ENCODE data around the gene C1orf198. TPM values are rescaled to one million over a fixed set of nuclear protein-coding genes. Genes with fewer than 3 reads are reported as not detected.

C1orf198 gene
- total and polyA plus RNA-seq, 4 experiments from 2014 or later: 4.2 to 5.0 (median 4.6) TPM

- intact Hi-C loops (cut with micrococcal nuclease): no loop called here
- H3K4me1 ChIP-seq (ENCODE audit: insufficient read depth, low read length): no peaks in the 10 kb centered on the region
- no peaks in the 10 kb centered on the region for H3K36me3 ChIP-seq (ENCODE audit: insufficient read depth, low read length)
- no peak overlapping the region for H3K27ac ChIP-seq (ENCODE audit: low read depth, low read length)
- no peak overlapping the region for H3K4me3 ChIP-seq (ENCODE audit: low read length in 2 of 2)
- no peak for DNase-seq
- Mint-ChIP-seq H3K9me3 (no peaks in the 10 kb centered on the region), H3K4me1 (no peaks in the 10 kb centered on the region), H3K36me3 (no peaks in the 10 kb centered on the region), H3K27me3 (peaks cover 15% of the 10 kb centered on the region in 2 donors), H3K27ac (no peak overlapping the region), H3K4me3 (no peak overlapping the region)
- ChIA-PET POLR2A (ENCODE audit: partially characterized antibody) (no interaction called here), CTCF (ENCODE audit: partially characterized antibody) (no interaction called here)
- no peaks in the 10 kb centered on the region for H3K27me3 ChIP-seq (ENCODE audit: insufficient read depth, low read length)
- no peaks in the 10 kb centered on the region for H3K9me3 ChIP-seq (ENCODE audit: control insufficient read depth in 1 of 2, low read length in 2 of 2)
Observed at GRCh38 chr1:230821346-230821745, 47.0 kb downstream of the C1orf198 start.

GRCh38 chr1:230820568-230820967 lies 47.8 kb downstream of the C1orf198 start:
- Histone ChIP-seq H3K36me3 (ENCODE audit: insufficient read depth, low read length) (no peaks in the 10 kb centered on the region), H3K9me3 (ENCODE audit: control insufficient read depth in 1 of 2, low read length in 2 of 2) (no peaks in the 10 kb centered on the region), H3K27me3 (ENCODE audit: insufficient read depth, low read length) (no peaks in the 10 kb centered on the region), H3K4me3 (ENCODE audit: low read length in 2 of 2) (no peak overlapping the region), H3K27ac (ENCODE audit: low read depth, low read length) (no peak overlapping the region), H3K4me1 (ENCODE audit: insufficient read depth, low read length) (no peaks in the 10 kb centered on the region)
- ChIA-PET CTCF (ENCODE audit: partially characterized antibody) (no interaction called here), POLR2A (ENCODE audit: partially characterized antibody) (no interaction called here)
- Mint-ChIP-seq H3K36me3 (no peaks in the 10 kb centered on the region), H3K4me3 (no peak overlapping the region), H3K27me3 (peaks cover 14 to 15% of the 10 kb centered on the region in 2 donors), H3K27ac (no peak overlapping the region), H3K4me1 (no peaks in the 10 kb centered on the region), H3K9me3 (peaks cover 0 to under 1% (median 0%) of the 10 kb centered on the region in 8 donors)
- intact Hi-C loops (cut with micrococcal nuclease): no loop called here
- DNase-seq: no peak

GRCh38 chr1:230819976-230820375 lies 48.3 kb downstream of the C1orf198 start:
- H3K4me1 ChIP-seq (ENCODE audit: insufficient read depth, low read length): no peaks in the 10 kb centered on the region
- no peak overlapping the region for H3K4me3 ChIP-seq (ENCODE audit: low read length in 2 of 2)
- intact Hi-C loops (cut with micrococcal nuclease): no loop called here
- H3K4me1 Mint-ChIP-seq: no peaks in the 10 kb centered on the region
- H3K36me3 Mint-ChIP-seq: no peaks in the 10 kb centered on the region
- ChIA-PET POLR2A (ENCODE audit: partially characterized antibody) (no interaction called here), CTCF (ENCODE audit: partially characterized antibody) (no interaction called here)
- H3K27ac ChIP-seq (ENCODE audit: low read depth, low read length): no peak overlapping the region
- H3K9me3 Mint-ChIP-seq: peaks cover 0 to 5% (median 0%) of the 10 kb centered on the region in 8 donors
- H3K36me3 ChIP-seq (ENCODE audit: insufficient read depth, low read length): no peaks in the 10 kb centered on the region
- no peak overlapping the region for H3K27ac Mint-ChIP-seq
- DNase-seq: no peak
- peaks cover 13 to 15% of the 10 kb centered on the region in 2 donors for H3K27me3 Mint-ChIP-seq
- no peak overlapping the region for H3K4me3 Mint-ChIP-seq
- no peaks in the 10 kb centered on the region for H3K27me3 ChIP-seq (ENCODE audit: insufficient read depth, low read length)
- no peaks in the 10 kb centered on the region for H3K9me3 ChIP-seq (ENCODE audit: control insufficient read depth in 1 of 2, low read length in 2 of 2)

GRCh38 chr1:230818901-230819300 lies 49.4 kb downstream of the C1orf198 start:
- Histone ChIP-seq H3K4me1 (ENCODE audit: insufficient read depth, low read length) (no peaks in the 10 kb centered on the region), H3K9me3 (ENCODE audit: control insufficient read depth in 1 of 2, low read length in 2 of 2) (no peaks in the 10 kb centered on the region), H3K27me3 (ENCODE audit: insufficient read depth, low read length) (no peaks in the 10 kb centered on the region), H3K27ac (ENCODE audit: low read depth, low read length) (no peak overlapping the region), H3K4me3 (ENCODE audit: low read length in 2 of 2) (no peak overlapping the region), H3K36me3 (ENCODE audit: insufficient read depth, low read length) (no peaks in the 10 kb centered on the region)
- H3K27ac Mint-ChIP-seq: no peak overlapping the region
- POLR2A ChIA-PET (ENCODE audit: partially characterized antibody): no interaction called here
- no peaks in the 10 kb centered on the region for H3K36me3 Mint-ChIP-seq
- DNase-seq: no peak
- CTCF ChIA-PET (ENCODE audit: partially characterized antibody): no interaction called here
- H3K4me3 Mint-ChIP-seq: no peak overlapping the region
- peaks cover 0 to 7% (median 2%) of the 10 kb centered on the region in 8 donors for H3K9me3 Mint-ChIP-seq
- intact Hi-C loops (cut with micrococcal nuclease): no loop called here
- H3K27me3 Mint-ChIP-seq: peaks cover 13 to 14% of the 10 kb centered on the region in 2 donors
- H3K4me1 Mint-ChIP-seq: no peaks in the 10 kb centered on the region

- Histone ChIP-seq H3K36me3 (ENCODE audit: insufficient read depth, low read length) (no peaks in the 10 kb centered on the region), H3K4me3 (ENCODE audit: low read length in 2 of 2) (no peak overlapping the region), H3K9me3 (ENCODE audit: control insufficient read depth in 1 of 2, low read length in 2 of 2) (no peaks in the 10 kb centered on the region), H3K27me3 (ENCODE audit: insufficient read depth, low read length) (no peaks in the 10 kb centered on the region), H3K4me1 (ENCODE audit: insufficient read depth, low read length) (no peaks in the 10 kb centered on the region), H3K27ac (ENCODE audit: low read depth, low read length) (no peak overlapping the region)
- H3K4me3 Mint-ChIP-seq: no peak overlapping the region
- peaks cover 13 to 16% of the 10 kb centered on the region in 2 donors for H3K27me3 Mint-ChIP-seq
- intact Hi-C loops (cut with micrococcal nuclease): no loop called here
- no peak for DNase-seq
- H3K36me3 Mint-ChIP-seq: no peaks in the 10 kb centered on the region
- ChIA-PET CTCF (ENCODE audit: partially characterized antibody) (no interaction called here), POLR2A (ENCODE audit: partially characterized antibody) (no interaction called here)
- H3K9me3 Mint-ChIP-seq: peaks cover 0 to 12% (median 6%) of the 10 kb centered on the region in 8 donors
- H3K27ac Mint-ChIP-seq: no peak overlapping the region
- no peaks in the 10 kb centered on the region for H3K4me1 Mint-ChIP-seq
Observed at GRCh38 chr1:230818367-230818766, 50.0 kb downstream of the C1orf198 start.

- peaks cover 5 to 14% of the 10 kb centered on the region in 2 donors for H3K27me3 Mint-ChIP-seq
- POLR2A ChIA-PET (ENCODE audit: partially characterized antibody): no interaction called here
Observed at GRCh38 chr1:230816018-230816417, 52.3 kb downstream of the C1orf198 start.

GRCh38 chr1:230814949-230815692 lies 53.2 kb downstream of the C1orf198 start:
- Mint-ChIP-seq H3K27me3 (peaks cover 5 to 11% of the 10 kb centered on the region in 2 donors), H3K36me3 (peaks cover 3 to 4% of the 10 kb centered on the region in 2 donors), H3K4me3 (peak overlapping the region in 1 of 8 donors; percentile 46), H3K4me1 (no peaks in the 10 kb centered on the region), H3K27ac (no peak overlapping the region), H3K9me3 (peaks cover 0 to 34% (median 21%) of the 10 kb centered on the region in 8 donors)
- Histone ChIP-seq H3K4me1 (ENCODE audit: insufficient read depth, low read length) (no peaks in the 10 kb centered on the region), H3K27ac (ENCODE audit: low read depth, low read length) (no peak overlapping the region), H3K27me3 (ENCODE audit: insufficient read depth, low read length) (no peaks in the 10 kb centered on the region), H3K4me3 (ENCODE audit: low read length in 2 of 2) (no peak overlapping the region), H3K9me3 (ENCODE audit: control insufficient read depth in 1 of 2, low read length in 2 of 2) (no peaks in the 10 kb centered on the region), H3K36me3 (ENCODE audit: insufficient read depth, low read length) (no peaks in the 10 kb centered on the region)
- ChIA-PET POLR2A (ENCODE audit: partially characterized antibody) (no interaction called here), CTCF (ENCODE audit: partially characterized antibody) (no interaction called here)
- intact Hi-C loops (cut with micrococcal nuclease): no loop called here
- no peak for DNase-seq

More at GRCh38 chr1:230816018-230816417, 52.3 kb downstream of the C1orf198 start:
- Mint-ChIP-seq H3K36me3 (peaks cover 3 to 4% of the 10 kb centered on the region in 2 donors), H3K4me3 (no peak overlapping the region), H3K4me1 (no peaks in the 10 kb centered on the region), H3K27ac (no peak overlapping the region), H3K9me3 (peaks cover 0 to 34% (median 21%) of the 10 kb centered on the region in 8 donors)
- Histone ChIP-seq H3K9me3 (ENCODE audit: control insufficient read depth in 1 of 2, low read length in 2 of 2) (no peaks in the 10 kb centered on the region), H3K27me3 (ENCODE audit: insufficient read depth, low read length) (no peaks in the 10 kb centered on the region), H3K4me1 (ENCODE audit: insufficient read depth, low read length) (no peaks in the 10 kb centered on the region), H3K36me3 (ENCODE audit: insufficient read depth, low read length) (no peaks in the 10 kb centered on the region), H3K27ac (ENCODE audit: low read depth, low read length) (no peak overlapping the region), H3K4me3 (ENCODE audit: low read length in 2 of 2) (no peak overlapping the region)
- CTCF ChIA-PET (ENCODE audit: partially characterized antibody): no interaction called here
- DNase-seq: no peak
- intact Hi-C loops (cut with micrococcal nuclease): no loop called here

Measured in CD4-positive, alpha-beta memory T cell (primary cell).